ENCODE results near the gene HES4. TPM values are rescaled to one million over a fixed set of nuclear protein-coding genes. Genes with fewer than 3 reads are reported as not detected.

HES4 gene
- total RNA-seq (100 to 1,000 TPM in 1 of 5 donors, 10 to 100 TPM in 3, not detected in 1; 14.9 to 212 (median 60.8) TPM), polyA plus RNA-seq (10 to 100 TPM in 2 of 3 donors, 1 to 10 TPM in 1; 4.0 to 29.3 (median 13.4) TPM)
- long read RNA-seq, donor 1, transcript HES4-201 (4 exons, 899 nt): minor isoform, 5 of 16 reads
- long read RNA-seq, donor 1, transcript HES4-203 (2 exons, 1,038 nt): major isoform, 7 of 16 reads
- long read RNA-seq, donor 1, partial matches to known transcripts: 0 of 16 reads
- long read RNA-seq, donor 1, other reads (novel, unspliced or antisense): 0 of 16 reads
- long read RNA-seq, donor 2, transcript HES4-203 (2 exons, 1,038 nt): major isoform, 8 of 13 reads
- long read RNA-seq, donor 2, partial matches to known transcripts: 0 of 13 reads
- long read RNA-seq, donor 2, other reads (novel, unspliced or antisense): 0 of 13 reads
- long read RNA-seq, donor 3, partial matches to known transcripts: 0 of 2 reads
- long read RNA-seq, donor 3, other reads (novel, unspliced or antisense): 0 of 2 reads
- long read RNA-seq, donor 4: 0 reads
- long read RNA-seq, donor 5, transcript HES4-203 (2 exons, 1,038 nt): minor isoform, 7 of 34 reads
- long read RNA-seq, donor 5, transcript HES4-201 (4 exons, 899 nt): major isoform, 12 of 34 reads
- long read RNA-seq, donor 5, transcript HES4-202 (3 exons, 1,040 nt): minor isoform, 6 of 34 reads
- long read RNA-seq, donor 5, partial matches to known transcripts: 5 of 34 reads
- long read RNA-seq, donor 5, other reads (novel, unspliced or antisense): 0 of 34 reads
- long read RNA-seq, donor 6: 0 reads
- long read RNA-seq, donor 7, transcript HES4-201 (4 exons, 899 nt): major isoform, 12 of 30 reads
- long read RNA-seq, donor 7, transcript HES4-203 (2 exons, 1,038 nt): minor isoform, 9 of 30 reads
- long read RNA-seq, donor 7, partial matches to known transcripts: 6 of 30 reads
- long read RNA-seq, donor 7, other reads (novel, unspliced or antisense): 0 of 30 reads
- long read RNA-seq, donor 8, transcript HES4-203 (2 exons, 1,038 nt): major isoform, 9 of 19 reads
- long read RNA-seq, donor 8, partial matches to known transcripts: 0 of 19 reads
- long read RNA-seq, donor 8, other reads (novel, unspliced or antisense): 0 of 19 reads
- long read RNA-seq, donor 9, transcript HES4-201 (4 exons, 899 nt): major isoform, 6 of 17 reads
- long read RNA-seq, donor 9, transcript HES4-203 (2 exons, 1,038 nt): major isoform, 6 of 17 reads
- long read RNA-seq, donor 9, partial matches to known transcripts: 0 of 17 reads
- long read RNA-seq, donor 9, other reads (novel, unspliced or antisense): 0 of 17 reads
- long read RNA-seq, donor 10, transcript HES4-203 (2 exons, 1,038 nt): major isoform, 5 of 11 reads
- long read RNA-seq, donor 10, partial matches to known transcripts: 0 of 11 reads
- long read RNA-seq, donor 10, other reads (novel, unspliced or antisense): 0 of 11 reads

- Histone ChIP-seq H3K4me1 (peaks cover 37 to 61% (median 55%) of the 10 kb centered on the region in 4 donors), H3K27ac (peak within 1 kb of the TSS; percentile 83 to 98 (median 95)), H3K27me3 (peaks cover 0 to 93% (median 43%) of the 10 kb centered on the region in 3 donors), H3K9me3 (no peaks in the 10 kb centered on the region), H3K36me3 (no peaks in the 10 kb centered on the region), H3K4me3 (peak within 1 kb of the TSS; percentile 54 to 69 (median 58))
- 0 to 3% (median 0%) methylated on average over 7 to 94 of the region's 95 CpGs for WGBS, 5 donors
- DNase-seq: peak; percentile 93 to 97
- no peak for TF ChIP-seq POLR2A (IDR thresholded peaks at IDR 0.05)
- peak; percentile 53 to 72 (median 68) for TF ChIP-seq POLR2AphosphoS5 (IDR thresholded peaks at IDR 0.05)
- no peak for TF ChIP-seq EP300 (IDR thresholded peaks at IDR 0.05)
- intact Hi-C loops (cut with DNase I; ENCODE audit: low total_unique reads): no loop called here
Measured at GRCh38 chr1:999725-1000356, at the start of gene HES4. Gene HES4, minus strand, starts transcription at chr1:1000097. Its CDS starts 124 bp downstream, at chr1:999973.

DNA sequence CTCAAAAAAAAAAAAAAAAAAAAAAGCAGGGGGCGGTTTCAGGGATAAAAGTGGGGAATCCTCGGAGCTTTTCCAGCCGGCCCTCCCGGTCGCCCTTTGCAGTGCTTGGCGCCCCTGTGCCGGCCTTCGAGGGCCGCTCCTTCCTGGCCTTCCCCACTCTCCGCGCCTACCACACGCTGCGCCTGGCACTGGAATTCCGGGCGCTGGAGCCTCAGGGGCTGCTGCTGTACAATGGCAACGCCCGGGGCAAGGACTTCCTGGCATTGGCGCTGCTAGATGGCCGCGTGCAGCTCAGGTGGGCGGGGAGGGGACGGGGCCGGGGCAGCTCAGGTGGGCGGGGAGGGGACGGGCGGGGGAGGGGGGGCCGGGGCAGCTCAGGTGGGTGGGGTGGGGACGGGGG lies 48.9 kb upstream of the HES4 start:
- WGBS, 5 donors: 81 to 93% (median 84%) methylated on average over 19 to 26 of the region's 28 CpGs
- no peak for DNase-seq

DNA sequence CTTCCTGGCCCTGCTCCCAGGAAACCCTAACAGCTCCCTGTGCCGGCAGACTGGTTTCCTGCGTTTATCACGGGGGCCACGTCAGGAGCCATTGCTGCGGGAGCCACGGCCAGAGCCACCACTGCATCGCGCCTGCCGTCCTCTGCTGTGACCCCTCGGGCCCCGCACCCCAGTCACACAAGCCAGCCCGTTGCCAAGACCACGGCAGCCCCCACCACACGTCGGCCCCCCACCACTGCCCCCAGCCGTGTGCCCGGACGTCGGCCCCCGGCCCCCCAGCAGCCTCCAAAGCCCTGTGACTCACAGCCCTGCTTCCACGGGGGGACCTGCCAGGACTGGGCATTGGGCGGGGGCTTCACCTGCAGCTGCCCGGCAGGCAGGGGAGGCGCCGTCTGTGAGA lies 48.1 kb upstream of the HES4 start:
- Histone ChIP-seq H3K4me1 (no peaks in the 10 kb centered on the region), H3K27ac (no peak overlapping the region), H3K9me3 (no peaks in the 10 kb centered on the region), H3K27me3 (no peaks in the 10 kb centered on the region), H3K4me3 (no peak overlapping the region), H3K36me3 (peaks cover 29 to 95% (median 85%) of the 10 kb centered on the region in 4 donors)
- intact Hi-C loops (cut with DNase I; ENCODE audit: low total_unique reads): no loop called here
- DNase-seq: no peak
- TF ChIP-seq EP300 (IDR thresholded peaks at IDR 0.05) (no peak), POLR2AphosphoS5 (IDR thresholded peaks at IDR 0.05) (no peak), POLR2A (IDR thresholded peaks at IDR 0.05) (no peak)
- TF ChIP-seq, protein P1, sequence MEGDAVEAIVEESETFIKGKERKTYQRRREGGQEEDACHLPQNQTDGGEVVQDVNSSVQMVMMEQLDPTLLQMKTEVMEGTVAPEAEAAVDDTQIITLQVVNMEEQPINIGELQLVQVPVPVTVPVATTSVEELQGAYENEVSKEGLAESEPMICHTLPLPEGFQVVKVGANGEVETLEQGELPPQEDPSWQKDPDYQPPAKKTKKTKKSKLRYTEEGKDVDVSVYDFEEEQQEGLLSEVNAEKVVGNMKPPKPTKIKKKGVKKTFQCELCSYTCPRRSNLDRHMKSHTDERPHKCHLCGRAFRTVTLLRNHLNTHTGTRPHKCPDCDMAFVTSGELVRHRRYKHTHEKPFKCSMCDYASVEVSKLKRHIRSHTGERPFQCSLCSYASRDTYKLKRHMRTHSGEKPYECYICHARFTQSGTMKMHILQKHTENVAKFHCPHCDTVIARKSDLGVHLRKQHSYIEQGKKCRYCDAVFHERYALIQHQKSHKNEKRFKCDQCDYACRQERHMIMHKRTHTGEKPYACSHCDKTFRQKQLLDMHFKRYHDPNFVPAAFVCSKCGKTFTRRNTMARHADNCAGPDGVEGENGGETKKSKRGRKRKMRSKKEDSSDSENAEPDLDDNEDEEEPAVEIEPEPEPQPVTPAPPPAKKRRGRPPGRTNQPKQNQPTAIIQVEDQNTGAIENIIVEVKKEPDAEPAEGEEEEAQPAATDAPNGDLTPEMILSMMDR (IDR thresholded peaks at IDR 0.05): no peak
- 87 to 96% (median 91%) methylated on average over 23 to 25 of the region's 25 CpGs for WGBS, 5 donors

More for the DNA sequence above, 48.9 kb upstream of the HES4 start:
- no peaks in the 10 kb centered on the region for H3K27me3 ChIP-seq
- intact Hi-C loops (cut with DNase I; ENCODE audit: low total_unique reads): no loop called here
- H3K27ac ChIP-seq: no peak overlapping the region
- H3K36me3 ChIP-seq: peaks cover 29 to 95% (median 85%) of the 10 kb centered on the region in 4 donors
- H3K4me1 ChIP-seq: no peaks in the 10 kb centered on the region
- H3K4me3 ChIP-seq: no peak overlapping the region
- no peaks in the 10 kb centered on the region for H3K9me3 ChIP-seq
- TF ChIP-seq EP300 (IDR thresholded peaks at IDR 0.05) (no peak), POLR2A (IDR thresholded peaks at IDR 0.05) (no peak), POLR2AphosphoS5 (IDR thresholded peaks at IDR 0.05) (no peak)
- TF ChIP-seq, protein P1 (IDR thresholded peaks at IDR 0.05): no peak

- no peak for TF ChIP-seq EP300 (IDR thresholded peaks at IDR 0.05)
- TF ChIP-seq, protein P1 (IDR thresholded peaks at IDR 0.05): no peak
- no peak for TF ChIP-seq POLR2AphosphoS5 (IDR thresholded peaks at IDR 0.05)
- no peak for TF ChIP-seq POLR2A (IDR thresholded peaks at IDR 0.05)
- no peak for DNase-seq
- Histone ChIP-seq H3K27ac (no peak overlapping the region), H3K4me1 (no peaks in the 10 kb centered on the region), H3K27me3 (no peaks in the 10 kb centered on the region), H3K4me3 (no peak overlapping the region), H3K9me3 (no peaks in the 10 kb centered on the region), H3K36me3 (peaks cover 29 to 98% (median 86%) of the 10 kb centered on the region in 4 donors)
- 92 to 95% (median 94%) methylated on average over 12 to 19 of the region's 19 CpGs for WGBS, 5 donors
- intact Hi-C loops (cut with DNase I; ENCODE audit: low total_unique reads): no loop called here
Measured at GRCh38 chr1:1047407-1047806, 47.5 kb upstream of the HES4 start.

Data from stomach (tissue), 19 donors.